Measurements from ENCODE around the gene TTLL11.

DNA sequence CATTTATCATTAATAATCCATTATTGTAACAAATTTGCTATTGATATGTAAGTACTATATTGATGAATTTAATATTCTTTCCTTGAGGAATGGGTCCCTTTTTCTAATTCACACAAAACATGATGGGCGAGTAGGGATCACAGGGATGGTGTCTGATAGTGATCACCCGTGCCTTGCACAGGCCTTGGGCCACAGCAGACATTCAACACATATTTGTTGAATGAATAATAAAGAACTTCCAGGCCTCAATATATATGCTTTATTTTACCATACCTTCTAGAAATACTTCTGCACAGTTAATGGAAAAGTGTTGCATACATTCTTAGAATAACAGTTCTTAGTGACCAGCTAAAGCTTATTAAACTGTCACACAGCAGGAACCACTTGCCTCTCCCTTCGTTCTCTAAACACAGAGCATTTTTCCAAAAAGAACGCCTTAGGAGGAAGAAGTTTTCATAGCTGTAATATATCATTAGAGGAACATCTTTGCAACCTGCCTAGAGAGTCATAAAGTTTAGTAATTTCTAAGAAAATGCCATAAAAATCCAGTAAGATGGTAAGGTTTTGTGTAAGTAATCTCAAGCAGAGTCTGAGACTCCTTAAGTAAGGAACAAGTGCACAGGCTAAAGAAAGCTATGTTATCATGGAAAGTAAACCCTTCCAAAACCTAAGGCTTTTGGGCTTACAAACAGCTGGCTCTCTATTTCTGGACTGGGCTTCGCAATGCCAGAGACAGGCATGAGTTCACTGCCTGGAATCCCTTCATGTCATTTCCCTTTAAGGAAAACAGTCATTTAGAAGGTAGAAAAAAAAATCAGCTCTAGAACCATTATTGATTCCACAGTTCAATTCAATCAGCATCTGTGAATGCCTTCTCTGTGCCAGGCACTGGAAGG, 17.7 kb downstream of the TTLL11 start:
- TF ChIP-seq POLR2A (IDR thresholded peaks at IDR 0.05), result no peak
- TF ChIP-seq, protein P1, sequence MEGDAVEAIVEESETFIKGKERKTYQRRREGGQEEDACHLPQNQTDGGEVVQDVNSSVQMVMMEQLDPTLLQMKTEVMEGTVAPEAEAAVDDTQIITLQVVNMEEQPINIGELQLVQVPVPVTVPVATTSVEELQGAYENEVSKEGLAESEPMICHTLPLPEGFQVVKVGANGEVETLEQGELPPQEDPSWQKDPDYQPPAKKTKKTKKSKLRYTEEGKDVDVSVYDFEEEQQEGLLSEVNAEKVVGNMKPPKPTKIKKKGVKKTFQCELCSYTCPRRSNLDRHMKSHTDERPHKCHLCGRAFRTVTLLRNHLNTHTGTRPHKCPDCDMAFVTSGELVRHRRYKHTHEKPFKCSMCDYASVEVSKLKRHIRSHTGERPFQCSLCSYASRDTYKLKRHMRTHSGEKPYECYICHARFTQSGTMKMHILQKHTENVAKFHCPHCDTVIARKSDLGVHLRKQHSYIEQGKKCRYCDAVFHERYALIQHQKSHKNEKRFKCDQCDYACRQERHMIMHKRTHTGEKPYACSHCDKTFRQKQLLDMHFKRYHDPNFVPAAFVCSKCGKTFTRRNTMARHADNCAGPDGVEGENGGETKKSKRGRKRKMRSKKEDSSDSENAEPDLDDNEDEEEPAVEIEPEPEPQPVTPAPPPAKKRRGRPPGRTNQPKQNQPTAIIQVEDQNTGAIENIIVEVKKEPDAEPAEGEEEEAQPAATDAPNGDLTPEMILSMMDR (IDR thresholded peaks at IDR 0.05), result no peak
- no peak for TF ChIP-seq POLR2AphosphoS5 (IDR thresholded peaks at IDR 0.05)

Data from prostate gland (tissue), 2 donors.